Skeletal muscle satellite cell (primary cell): ENCODE results near the gene ITFG2.
"Not testable (repeated sequence)": the region's sequence is repeated elsewhere in the genome, so short reads cannot be mapped to it uniquely, and the experiment has no call there.

Source experiments
- H3K27me3 ChIP-seq: 2 replicates; pipeline ENCODE4 v1.7.0; 2013; ENCODE audit warnings: low read length; ENCODE audit not compliant: control insufficient read depth, insufficient read depth
- H3K36me3 ChIP-seq: 2 replicates; pipeline ENCODE4 v1.7.0; 2013; ENCODE audit warnings: mild to moderate bottlenecking, control low read depth, low read length; ENCODE audit not compliant: insufficient read depth
- H3K4me1 ChIP-seq: 2 replicates; pipeline ENCODE4 v1.7.0; 2013; ENCODE audit warnings: low read length; ENCODE audit not compliant: control insufficient read depth, insufficient read depth
- H3K4me2 ChIP-seq: 2 replicates; pipeline ENCODE4 v1.7.0; 2013; ENCODE audit warnings: mild to moderate bottlenecking, low read length
- H3K4me3 ChIP-seq: 2 replicates; pipeline ENCODE4 v1.7.0; 2013; ENCODE audit warnings: low read length
- H3K9ac ChIP-seq: 2 replicates; pipeline ENCODE4 v1.7.0; 2013; ENCODE audit warnings: mild to moderate bottlenecking, low read depth, low read length, moderate library complexity
- H3K9me3 ChIP-seq: replicated peaks from 2 replicates; pipeline ENCODE4 v1.7.0; 2013; ENCODE audit warnings: mild to moderate bottlenecking, control low read depth, low read length

ITFG2 gene

GRCh38 chr12:2856051-2856450 is 43.6 kb downstream of the ITFG2 start:
- H3K9me3 ChIP-seq = no peaks in the 10 kb centered on the region
- H3K27me3 ChIP-seq = no peaks in the 10 kb centered on the region
- no peaks in the 10 kb centered on the region for H3K4me1 ChIP-seq
- no peak overlapping the region for H3K9ac ChIP-seq
- peaks cover 27% of the 10 kb centered on the region for H3K36me3 ChIP-seq
- no peak overlapping the region for H3K4me3 ChIP-seq
- no peak overlapping the region for H3K4me2 ChIP-seq

DNA sequence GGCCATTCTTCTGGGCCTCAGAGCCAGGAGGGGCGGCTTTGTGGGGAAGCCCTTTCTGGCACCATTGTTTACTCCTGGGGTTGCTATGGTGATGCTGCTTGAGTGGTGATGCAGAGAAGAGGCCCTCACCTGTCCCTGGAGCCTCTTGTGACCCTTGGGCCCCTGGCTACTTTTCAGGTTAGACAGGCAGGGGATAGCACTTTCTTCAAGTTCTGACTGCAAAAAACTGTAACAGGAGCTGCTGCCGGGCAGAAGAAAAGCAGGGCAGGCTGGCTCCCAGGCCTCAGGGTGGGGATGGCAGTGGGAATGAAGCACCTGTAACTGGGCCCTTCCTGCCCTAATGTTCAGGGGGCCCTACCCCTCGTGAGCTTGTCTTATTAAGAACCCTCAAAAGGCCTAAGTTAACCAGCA is 44.6 kb downstream of the ITFG2 start, which contains the start of gene TEX52:
Gene TEX52, minus strand, starts transcription at position 19 of the 411 bp plus-strand sequence. Its CDS starts 13 bp downstream, at position 6.
- no peak within 1 kb of the TSS for H3K4me3 ChIP-seq
- no peaks in the 10 kb centered on the region for H3K9me3 ChIP-seq
- peaks cover 27% of the 10 kb centered on the region for H3K36me3 ChIP-seq
- no peaks in the 10 kb centered on the region for H3K4me1 ChIP-seq
- no peaks in the 10 kb centered on the region for H3K27me3 ChIP-seq
- H3K4me2 ChIP-seq = no peak within 1 kb of the TSS
- H3K9ac ChIP-seq = no peak within 1 kb of the TSS

DNA sequence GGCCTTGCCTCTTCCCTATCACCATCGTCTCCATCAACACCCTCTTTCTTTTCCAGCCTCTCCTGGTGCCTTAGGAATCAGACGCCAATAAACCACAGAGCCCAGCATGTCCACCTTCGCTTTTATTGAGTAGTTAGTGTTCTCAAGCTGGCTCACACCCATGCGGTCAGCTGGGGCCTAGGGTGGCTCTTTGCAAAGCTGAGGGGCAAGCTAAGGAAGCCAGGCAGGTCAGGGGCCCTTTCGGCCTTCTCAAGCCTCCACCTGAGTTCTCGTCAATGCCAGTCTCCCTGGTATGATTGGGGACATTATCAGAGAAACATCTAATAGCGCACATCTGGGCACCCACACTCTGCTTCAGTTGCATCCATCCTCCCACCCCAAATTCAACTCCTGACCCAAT is 45.1 kb downstream of the ITFG2 start:
- Histone ChIP-seq H3K27me3 (no peaks in the 10 kb centered on the region), H3K9me3 (no peaks in the 10 kb centered on the region), H3K4me2 (no peak overlapping the region), H3K9ac (no peak overlapping the region), H3K36me3 (peaks cover 32% of the 10 kb centered on the region), H3K4me3 (no peak overlapping the region), H3K4me1 (no peaks in the 10 kb centered on the region)

- H3K9ac ChIP-seq = no peak overlapping the region
- no peaks in the 10 kb centered on the region for H3K27me3 ChIP-seq
- no peak overlapping the region for H3K4me3 ChIP-seq
- peaks cover 36% of the 10 kb centered on the region for H3K36me3 ChIP-seq
- no peaks in the 10 kb centered on the region for H3K9me3 ChIP-seq
- no peaks in the 10 kb centered on the region for H3K4me1 ChIP-seq
- no peak overlapping the region for H3K4me2 ChIP-seq
These were observed 45.9 kb downstream of the ITFG2 start for GRCh38 chr12:2858334-2858733.

- Histone ChIP-seq H3K9ac (no peak overlapping the region), H3K4me3 (no peak overlapping the region), H3K27me3 (no peaks in the 10 kb centered on the region), H3K36me3 (peaks cover 37% of the 10 kb centered on the region), H3K4me1 (no peaks in the 10 kb centered on the region), H3K9me3 (no peaks in the 10 kb centered on the region), H3K4me2 (no peak overlapping the region)
These were observed 46.5 kb downstream of the ITFG2 start for GRCh38 chr12:2858944-2859421.

GRCh38 chr12:2860170-2860569 is 47.7 kb downstream of the ITFG2 start:
- H3K36me3 ChIP-seq = peaks cover 43% of the 10 kb centered on the region
- H3K27me3 ChIP-seq = no peaks in the 10 kb centered on the region
- H3K4me2 ChIP-seq = no peak overlapping the region
- H3K9me3 ChIP-seq = no peaks in the 10 kb centered on the region
- H3K4me1 ChIP-seq = no peaks in the 10 kb centered on the region
- H3K4me3 ChIP-seq = no peak overlapping the region
- no peak overlapping the region for H3K9ac ChIP-seq

DNA sequence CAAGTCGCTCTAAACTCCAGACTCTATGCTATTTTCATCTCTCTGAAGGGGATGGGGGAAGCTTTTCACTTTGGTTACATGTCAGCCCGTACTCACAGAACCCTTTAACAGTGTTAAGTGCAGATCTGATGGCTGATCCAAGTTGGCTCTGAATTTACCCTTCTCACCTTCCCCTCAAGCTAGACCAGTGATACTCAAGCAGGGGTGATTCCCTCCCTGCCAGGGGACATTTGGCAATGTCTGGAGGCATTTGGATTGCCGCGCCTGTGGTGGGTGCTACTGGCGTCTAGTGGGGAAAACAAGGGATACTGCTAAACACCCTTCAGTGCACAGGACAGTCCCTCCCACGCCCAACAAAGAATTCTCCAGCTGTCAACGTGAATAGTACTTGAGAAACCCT is 50.4 kb downstream of the ITFG2 start:
- Histone ChIP-seq H3K36me3 (peaks cover 45% of the 10 kb centered on the region), H3K4me3 (no peak overlapping the region)

DNA sequence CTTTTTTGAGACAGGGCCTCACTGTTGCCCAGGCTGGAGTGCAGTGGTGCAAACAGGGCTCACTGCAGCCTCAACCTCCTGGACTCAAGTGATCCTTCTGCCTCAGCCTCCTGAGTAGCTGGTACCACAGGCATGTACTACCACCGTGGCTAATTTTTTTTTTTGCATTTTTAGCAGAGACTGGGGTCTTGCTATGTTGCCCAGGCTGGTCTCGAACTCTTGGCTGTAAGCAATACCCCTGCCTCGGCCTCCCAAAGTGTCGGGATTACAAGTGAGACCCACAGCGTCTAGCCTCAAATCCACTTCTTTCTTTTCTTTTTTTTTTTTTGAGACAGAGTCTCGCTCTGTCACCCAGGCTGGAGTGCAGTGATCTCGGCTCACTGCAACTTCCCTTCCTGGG is 50.9 kb downstream of the ITFG2 start:
- H3K4me2 ChIP-seq, H3K4me1 ChIP-seq, H3K27me3 ChIP-seq, H3K9me3 ChIP-seq, H3K4me3 ChIP-seq, H3K9ac ChIP-seq: not testable (repeated sequence)
- H3K36me3 ChIP-seq = peaks cover 43% of the 10 kb centered on the region

More for the DNA sequence above, 50.4 kb downstream of the ITFG2 start:
- Histone ChIP-seq H3K4me2 (no peak overlapping the region), H3K27me3 (no peaks in the 10 kb centered on the region), H3K4me1 (no peaks in the 10 kb centered on the region), H3K9ac (no peak overlapping the region), H3K9me3 (no peaks in the 10 kb centered on the region)

DNA sequence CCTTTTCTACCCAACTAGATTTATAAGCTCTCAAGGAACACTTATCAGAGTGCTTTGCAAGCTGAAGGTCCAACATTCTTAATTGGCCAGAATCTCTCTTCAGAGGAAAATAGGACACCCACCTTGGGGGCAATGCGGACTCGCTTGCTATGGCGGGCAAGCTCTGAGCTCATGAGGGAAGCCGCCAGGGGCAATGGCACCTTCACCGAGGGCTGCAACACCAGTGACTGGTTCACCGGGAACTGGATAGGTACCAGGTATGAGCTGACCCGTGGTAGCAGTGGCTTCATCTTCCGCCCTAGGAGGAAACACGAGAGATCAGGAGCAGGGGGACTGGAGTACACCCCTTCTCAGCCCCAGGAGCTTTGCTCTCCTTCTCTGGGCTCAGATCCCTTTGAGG is 51.7 kb downstream of the ITFG2 start:
- H3K4me2 ChIP-seq = no peak overlapping the region
- no peaks in the 10 kb centered on the region for H3K27me3 ChIP-seq

DNA sequence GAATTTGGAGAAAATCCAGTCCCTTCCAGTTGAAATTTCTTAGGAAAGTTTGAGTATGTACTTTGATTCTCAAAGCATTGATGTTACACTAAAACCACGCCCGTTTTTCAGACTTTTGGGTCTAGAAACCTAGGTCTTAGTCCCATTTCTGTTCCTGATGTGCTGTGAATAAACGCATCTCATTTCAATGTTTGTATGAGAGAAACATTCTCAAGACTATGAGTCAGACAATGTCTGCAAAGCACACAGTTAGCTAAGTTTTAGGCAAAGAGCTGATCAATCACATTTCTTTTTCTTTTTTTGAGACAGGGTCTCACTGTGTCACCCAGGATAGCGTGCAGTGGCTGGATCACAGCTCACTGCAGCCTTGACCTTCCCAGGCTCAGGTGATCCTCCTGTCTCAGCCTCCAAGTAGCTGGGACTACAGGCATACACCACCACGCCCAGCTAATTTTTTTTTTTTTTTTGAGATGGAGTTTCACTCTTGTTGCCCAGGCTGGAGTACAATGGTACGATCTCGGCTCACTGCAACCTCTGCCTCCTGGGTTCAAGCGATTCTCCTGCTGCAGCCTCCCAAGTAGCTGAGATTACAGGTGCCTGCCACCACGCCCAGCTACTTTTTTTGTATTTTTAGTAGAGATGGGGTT is 56.6 kb downstream of the ITFG2 start:
- not testable (repeated sequence) for H3K4me1 ChIP-seq, H3K27me3 ChIP-seq, H3K4me3 ChIP-seq, H3K9me3 ChIP-seq, H3K4me2 ChIP-seq, H3K9ac ChIP-seq
- H3K36me3 ChIP-seq = peaks cover 36% of the 10 kb centered on the region

More for the DNA sequence above, 51.7 kb downstream of the ITFG2 start:
- Histone ChIP-seq H3K9me3 (no peaks in the 10 kb centered on the region), H3K9ac (no peak overlapping the region), H3K4me3 (no peak overlapping the region), H3K36me3 (peaks cover 39% of the 10 kb centered on the region), H3K4me1 (no peaks in the 10 kb centered on the region)
